KMS-11 (cell line): ENCODE results near the gene ZNF77.
A peak's percentile ranks its signal among the peaks of the same experiment; 100 is the strongest.

Source experiments
- H2AFZ ChIP-seq: fragments of 200-600 bp; sonication (generic); 2 replicates; pipeline ENCODE4 v1.6.1; 2016; ENCODE audit warnings: antibody characterized with exemption, mixed run types, low read depth
- H3K27ac ChIP-seq: fragments of 200-600 bp; sonication (generic); 2 replicates; pipeline ENCODE4 v1.6.1; 2016; ENCODE audit warnings: mild to moderate bottlenecking, mixed run types
- H3K27me3 ChIP-seq: fragments of 200-600 bp; sonication (generic); 2 replicates; pipeline ENCODE4 v1.6.1; 2017; ENCODE audit warnings: mild to moderate bottlenecking, low read depth, mixed run types, moderate library complexity; ENCODE audit not compliant: insufficient read depth
- H3K36me3 ChIP-seq: fragments of 200-600 bp; sonication (generic); 2 replicates; pipeline ENCODE4 v1.6.1; 2017; ENCODE audit warnings: mild to moderate bottlenecking, mixed run types; ENCODE audit not compliant: insufficient read depth
- H3K4me1 ChIP-seq: fragments of 200-600 bp; sonication (generic); 2 replicates; pipeline ENCODE4 v1.6.1; 2016; ENCODE audit warnings: mild to moderate bottlenecking, low read depth, mixed run types; ENCODE audit not compliant: poor library complexity, severe bottlenecking
- H3K4me2 ChIP-seq: fragments of 200-600 bp; sonication (generic); 2 replicates; pipeline ENCODE4 v1.7.0; 2016; ENCODE audit warnings: mild to moderate bottlenecking, mixed run types
- H3K4me3 ChIP-seq: fragments of 200-600 bp; sonication (generic); IDR thresholded peaks from 2 replicates; pipeline ENCODE4 v1.6.1; 2017; ENCODE audit warnings: low read depth, low read length, mixed read lengths; ENCODE audit not compliant: insufficient read depth
- H3K79me2 ChIP-seq: fragments of 200-600 bp; sonication (generic); 2 replicates; pipeline ENCODE4 v1.6.1; 2016; ENCODE audit warnings: low read depth, mixed run types; ENCODE audit not compliant: insufficient read depth
- H3K9ac ChIP-seq: fragments of 200-600 bp; sonication (generic); 2 replicates; pipeline ENCODE4 v1.6.1; 2016; ENCODE audit warnings: mild to moderate bottlenecking, mixed run types
- H4K20me1 ChIP-seq: fragments of 200-600 bp; sonication (generic); 2 replicates; pipeline ENCODE4 v1.6.1; 2016; ENCODE audit warnings: mild to moderate bottlenecking, mixed run types; ENCODE audit not compliant: insufficient read depth
- CTCF ChIP-seq: fragments of 200-600 bp; sonication (generic); conservative IDR thresholded peaks from 2 replicates; pipeline ENCODE4 v1.6.1; 2017; ENCODE audit warnings: low read depth, mild to moderate bottlenecking, antibody characterized with exemption, low read length, moderate library complexity, mixed read lengths

The ZNF77 gene

GRCh38 chr19:2887391-2887914, 57.3 kb downstream of the ZNF77 start:
- Histone ChIP-seq H3K9ac (no peak overlapping the region), H4K20me1 (no peaks in the 10 kb centered on the region), H3K4me1 (no peaks in the 10 kb centered on the region), H3K27ac (no peak overlapping the region), H3K79me2 (no peaks in the 10 kb centered on the region), H3K36me3 (no peaks in the 10 kb centered on the region), H3K27me3 (peaks cover 47% of the 10 kb centered on the region), H3K4me2 (no peak overlapping the region), H2AFZ (no peak overlapping the region), H3K4me3 (no peak overlapping the region)
- peak; percentile 70 for TF ChIP-seq CTCF

- no peak for TF ChIP-seq CTCF
- H3K4me1 ChIP-seq = no peaks in the 10 kb centered on the region
- peaks cover 44% of the 10 kb centered on the region; the same call in 1 of the 2 replicates for H3K27me3 ChIP-seq
- no peak overlapping the region for H3K4me3 ChIP-seq
- no peaks in the 10 kb centered on the region for H4K20me1 ChIP-seq
- H3K79me2 ChIP-seq = no peaks in the 10 kb centered on the region
- H2AFZ ChIP-seq = no peak overlapping the region
- no peak overlapping the region for H3K4me2 ChIP-seq
- no peak overlapping the region for H3K27ac ChIP-seq
- H3K9ac ChIP-seq = no peak overlapping the region
- no peaks in the 10 kb centered on the region for H3K36me3 ChIP-seq
These were observed 59.0 kb downstream of the ZNF77 start for GRCh38 chr19:2885736-2886135.

- no peaks in the 10 kb centered on the region for H4K20me1 ChIP-seq
- no peaks in the 10 kb centered on the region for H3K79me2 ChIP-seq
- H3K36me3 ChIP-seq = no peaks in the 10 kb centered on the region
- no peaks in the 10 kb centered on the region for H3K4me1 ChIP-seq
- H3K27me3 ChIP-seq = peaks cover 45% of the 10 kb centered on the region; the same call in 1 of the 2 replicates
- TF ChIP-seq CTCF = no peak
- no peak overlapping the region for H2AFZ ChIP-seq
- H3K9ac ChIP-seq = no peak overlapping the region
- no peak overlapping the region for H3K27ac ChIP-seq
- no peak overlapping the region for H3K4me3 ChIP-seq
- no peak overlapping the region for H3K4me2 ChIP-seq
These were observed 60.9 kb downstream of the ZNF77 start for GRCh38 chr19:2883686-2884439.
